ENCODE measurements around the gene OR6K3.
"Not testable (repeated sequence)": the region's sequence is repeated elsewhere in the genome, so short reads cannot be mapped to it uniquely, and the experiment has no call there.

The OR6K3 gene

GRCh38 chr1:158694596-158694995 is 25.9 kb downstream of the OR6K3 start:
- no peaks in the 10 kb centered on the region for H3K36me3 ChIP-seq
- no peak for DNase-seq
- H3K4me3 ChIP-seq, result no peak overlapping the region
- intact Hi-C loops (cut with DNase I; ENCODE audit: low total_unique reads), result no loop called here
- no peak overlapping the region for H3K27ac ChIP-seq
- no peaks in the 10 kb centered on the region for H3K27me3 ChIP-seq
- TF ChIP-seq CTCF (IDR thresholded peaks at IDR 0.05), result no peak
- H3K4me1 ChIP-seq, result no peaks in the 10 kb centered on the region
- H3K9me3 ChIP-seq, result no peaks in the 10 kb centered on the region

GRCh38 chr1:158692356-158692755 is 28.2 kb downstream of the OR6K3 start:
- intact Hi-C loops (cut with DNase I; ENCODE audit: low total_unique reads), result no loop called here
- DNase-seq, result no peak
- no peaks in the 10 kb centered on the region for H3K27me3 ChIP-seq

GRCh38 chr1:158691907-158692306 is 28.6 kb downstream of the OR6K3 start:
- TF ChIP-seq CTCF (IDR thresholded peaks at IDR 0.05), result no peak
- no peak overlapping the region for H3K4me3 ChIP-seq
- intact Hi-C loops (cut with DNase I; ENCODE audit: low total_unique reads), result no loop called here
- H3K36me3 ChIP-seq, result no peaks in the 10 kb centered on the region
- DNase-seq, result no peak
- no peaks in the 10 kb centered on the region for H3K9me3 ChIP-seq
- no peak overlapping the region for H3K27ac ChIP-seq
- no peaks in the 10 kb centered on the region for H3K27me3 ChIP-seq
- no peaks in the 10 kb centered on the region for H3K4me1 ChIP-seq

More at GRCh38 chr1:158692356-158692755, 28.2 kb downstream of the OR6K3 start:
- H3K9me3 ChIP-seq, result no peaks in the 10 kb centered on the region
- TF ChIP-seq CTCF (IDR thresholded peaks at IDR 0.05), result no peak
- no peak overlapping the region for H3K4me3 ChIP-seq
- H3K4me1 ChIP-seq, result no peaks in the 10 kb centered on the region
- H3K36me3 ChIP-seq, result no peaks in the 10 kb centered on the region
- no peak overlapping the region for H3K27ac ChIP-seq

GRCh38 chr1:158691149-158691548 is 29.4 kb downstream of the OR6K3 start:
- H3K9me3 ChIP-seq; H3K36me3 ChIP-seq; intact Hi-C loops (cut with DNase I; ENCODE audit: low total_unique reads); H3K27me3 ChIP-seq; H3K27ac ChIP-seq; H3K4me1 ChIP-seq; H3K4me3 ChIP-seq; DNase-seq: not testable (repeated sequence)

- intact Hi-C loops (cut with DNase I; ENCODE audit: low total_unique reads), result no loop called here
- Histone ChIP-seq H3K36me3 (no peaks in the 10 kb centered on the region), H3K27ac (no peak overlapping the region), H3K9me3 (no peaks in the 10 kb centered on the region), H3K4me1 (no peaks in the 10 kb centered on the region), H3K4me3 (no peak overlapping the region), H3K27me3 (no peaks in the 10 kb centered on the region)
- TF ChIP-seq CTCF (IDR thresholded peaks at IDR 0.05), result no peak
- no peak for DNase-seq
Measured at GRCh38 chr1:158689875-158690274, 30.6 kb downstream of the OR6K3 start.

GRCh38 chr1:158689110-158689509 is 31.4 kb downstream of the OR6K3 start:
- Histone ChIP-seq H3K27ac (no peak overlapping the region), H3K27me3 (no peaks in the 10 kb centered on the region), H3K9me3 (no peaks in the 10 kb centered on the region), H3K4me1 (no peaks in the 10 kb centered on the region), H3K4me3 (no peak overlapping the region), H3K36me3 (no peaks in the 10 kb centered on the region)
- intact Hi-C loops (cut with DNase I; ENCODE audit: low total_unique reads), result no loop called here
- TF ChIP-seq CTCF (IDR thresholded peaks at IDR 0.05), result no peak
- DNase-seq, result no peak

GRCh38 chr1:158688343-158688742 is 32.2 kb downstream of the OR6K3 start:
- intact Hi-C loops (cut with DNase I; ENCODE audit: low total_unique reads); H3K27ac ChIP-seq; H3K4me1 ChIP-seq; H3K4me3 ChIP-seq; H3K27me3 ChIP-seq; DNase-seq; H3K9me3 ChIP-seq; H3K36me3 ChIP-seq: not testable (repeated sequence)
